ENCODE measurements around the gene SPEN.

The SPEN gene

DNA sequence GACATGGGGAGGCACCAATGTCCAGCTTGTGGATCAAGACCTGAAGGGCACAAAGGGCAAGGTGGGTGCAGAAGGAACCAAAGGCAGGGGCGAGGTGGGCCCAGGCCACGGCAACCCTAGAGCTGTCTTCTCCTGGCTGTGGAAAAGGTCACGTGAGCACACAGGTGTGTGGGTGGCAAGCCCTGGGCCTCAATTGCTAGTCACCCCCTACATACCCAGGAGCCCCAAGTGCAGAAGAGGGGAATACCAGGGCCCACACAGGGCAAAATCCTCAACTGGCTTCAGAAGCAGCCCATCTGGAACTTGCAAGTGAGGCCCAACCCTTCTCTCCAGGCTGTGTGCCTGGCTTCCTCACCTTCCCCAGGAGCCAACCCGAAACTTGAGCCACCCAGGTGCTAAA is 102.8 kb downstream of the SPEN start:
- Histone ChIP-seq H3K4me2 (ENCODE audit: insufficient read depth, low read length) (no peak overlapping the region), H2AFZ (ENCODE audit: low read depth, low read length) (no peak overlapping the region), H3K9ac (ENCODE audit: low read depth, low read length) (no peak overlapping the region), H3K27ac (ENCODE audit: low read length) (no peak overlapping the region), H3K79me2 (ENCODE audit: insufficient read depth, low read length) (peaks cover 79% of the 10 kb centered on the region), H3K4me3 (ENCODE audit: low read depth in 1 of 2, low read length in 2 of 2) (no peak overlapping the region), H3K9me3 (ENCODE audit: insufficient read depth, low read length, severe bottlenecking) (no peaks in the 10 kb centered on the region), H3K4me1 (ENCODE audit: insufficient read depth, low read length) (no peaks in the 10 kb centered on the region), H4K20me1 (ENCODE audit: insufficient read depth, low read length) (peaks cover 90% of the 10 kb centered on the region), H3K36me3 (ENCODE audit: insufficient read depth, low read length) (peaks cover 72% of the 10 kb centered on the region), H3K27me3 (ENCODE audit: insufficient read depth, low read length, poor library complexity) (no peaks in the 10 kb centered on the region)
- no peak for ATAC-seq (ENCODE audit: insufficient read depth, low read depth)
- no peak for TF ChIP-seq EZH2 (IDR thresholded peaks at IDR 0.05; ENCODE audit: borderline replicate concordance, low read depth, low read length, severe bottlenecking)
- TF ChIP-seq, protein P1, sequence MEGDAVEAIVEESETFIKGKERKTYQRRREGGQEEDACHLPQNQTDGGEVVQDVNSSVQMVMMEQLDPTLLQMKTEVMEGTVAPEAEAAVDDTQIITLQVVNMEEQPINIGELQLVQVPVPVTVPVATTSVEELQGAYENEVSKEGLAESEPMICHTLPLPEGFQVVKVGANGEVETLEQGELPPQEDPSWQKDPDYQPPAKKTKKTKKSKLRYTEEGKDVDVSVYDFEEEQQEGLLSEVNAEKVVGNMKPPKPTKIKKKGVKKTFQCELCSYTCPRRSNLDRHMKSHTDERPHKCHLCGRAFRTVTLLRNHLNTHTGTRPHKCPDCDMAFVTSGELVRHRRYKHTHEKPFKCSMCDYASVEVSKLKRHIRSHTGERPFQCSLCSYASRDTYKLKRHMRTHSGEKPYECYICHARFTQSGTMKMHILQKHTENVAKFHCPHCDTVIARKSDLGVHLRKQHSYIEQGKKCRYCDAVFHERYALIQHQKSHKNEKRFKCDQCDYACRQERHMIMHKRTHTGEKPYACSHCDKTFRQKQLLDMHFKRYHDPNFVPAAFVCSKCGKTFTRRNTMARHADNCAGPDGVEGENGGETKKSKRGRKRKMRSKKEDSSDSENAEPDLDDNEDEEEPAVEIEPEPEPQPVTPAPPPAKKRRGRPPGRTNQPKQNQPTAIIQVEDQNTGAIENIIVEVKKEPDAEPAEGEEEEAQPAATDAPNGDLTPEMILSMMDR (IDR thresholded peaks at IDR 0.05; ENCODE audit: borderline replicate concordance, extremely low read depth, low read length, poor library complexity, severe bottlenecking), result no peak
- DNase-seq, result no peak

DNA sequence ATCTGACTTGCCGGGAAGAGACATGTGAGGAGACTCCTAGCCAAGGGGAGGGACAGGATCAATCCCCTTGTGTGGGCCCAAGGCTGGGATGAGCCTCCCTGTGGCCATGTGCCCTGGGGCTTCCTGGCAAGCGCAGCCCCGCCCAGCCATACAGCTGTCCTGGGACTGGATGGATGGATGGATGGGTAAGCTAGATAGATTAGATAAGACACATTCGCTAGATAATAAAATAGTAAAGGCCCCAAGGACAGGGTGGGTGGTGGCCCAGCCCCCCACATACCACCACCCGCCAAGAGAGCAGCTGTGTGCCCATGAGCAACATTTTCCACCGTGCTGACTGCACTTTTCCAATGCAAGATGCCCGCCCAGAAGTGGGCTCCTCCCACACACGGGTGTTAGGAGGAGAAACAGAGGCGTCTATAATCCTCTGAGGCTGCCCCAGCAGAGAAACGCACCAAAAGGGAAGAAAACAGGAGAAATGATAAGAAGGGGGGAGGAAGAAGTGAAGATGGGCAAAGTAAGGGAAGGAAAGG is 103.3 kb downstream of the SPEN start:
- Histone ChIP-seq H4K20me1 (ENCODE audit: insufficient read depth, low read length) (peaks cover 87% of the 10 kb centered on the region), H3K27me3 (ENCODE audit: insufficient read depth, low read length, poor library complexity) (no peaks in the 10 kb centered on the region), H3K36me3 (ENCODE audit: insufficient read depth, low read length) (peaks cover 70% of the 10 kb centered on the region), H2AFZ (ENCODE audit: low read depth, low read length) (no peak overlapping the region), H3K9ac (ENCODE audit: low read depth, low read length) (no peak overlapping the region), H3K9me3 (ENCODE audit: insufficient read depth, low read length, severe bottlenecking) (no peaks in the 10 kb centered on the region), H3K27ac (ENCODE audit: low read length) (no peak overlapping the region), H3K4me2 (ENCODE audit: insufficient read depth, low read length) (no peak overlapping the region), H3K4me3 (ENCODE audit: low read depth in 1 of 2, low read length in 2 of 2) (no peak overlapping the region), H3K4me1 (ENCODE audit: insufficient read depth, low read length) (no peaks in the 10 kb centered on the region), H3K79me2 (ENCODE audit: insufficient read depth, low read length) (peaks cover 82% of the 10 kb centered on the region)
- no peak for DNase-seq
- no peak for TF ChIP-seq EZH2 (IDR thresholded peaks at IDR 0.05; ENCODE audit: borderline replicate concordance, low read depth, low read length, severe bottlenecking)
- TF ChIP-seq, protein P1 (IDR thresholded peaks at IDR 0.05; ENCODE audit: borderline replicate concordance, extremely low read depth, low read length, poor library complexity, severe bottlenecking), result no peak
- no peak for ATAC-seq (ENCODE audit: insufficient read depth, low read depth)

DNA sequence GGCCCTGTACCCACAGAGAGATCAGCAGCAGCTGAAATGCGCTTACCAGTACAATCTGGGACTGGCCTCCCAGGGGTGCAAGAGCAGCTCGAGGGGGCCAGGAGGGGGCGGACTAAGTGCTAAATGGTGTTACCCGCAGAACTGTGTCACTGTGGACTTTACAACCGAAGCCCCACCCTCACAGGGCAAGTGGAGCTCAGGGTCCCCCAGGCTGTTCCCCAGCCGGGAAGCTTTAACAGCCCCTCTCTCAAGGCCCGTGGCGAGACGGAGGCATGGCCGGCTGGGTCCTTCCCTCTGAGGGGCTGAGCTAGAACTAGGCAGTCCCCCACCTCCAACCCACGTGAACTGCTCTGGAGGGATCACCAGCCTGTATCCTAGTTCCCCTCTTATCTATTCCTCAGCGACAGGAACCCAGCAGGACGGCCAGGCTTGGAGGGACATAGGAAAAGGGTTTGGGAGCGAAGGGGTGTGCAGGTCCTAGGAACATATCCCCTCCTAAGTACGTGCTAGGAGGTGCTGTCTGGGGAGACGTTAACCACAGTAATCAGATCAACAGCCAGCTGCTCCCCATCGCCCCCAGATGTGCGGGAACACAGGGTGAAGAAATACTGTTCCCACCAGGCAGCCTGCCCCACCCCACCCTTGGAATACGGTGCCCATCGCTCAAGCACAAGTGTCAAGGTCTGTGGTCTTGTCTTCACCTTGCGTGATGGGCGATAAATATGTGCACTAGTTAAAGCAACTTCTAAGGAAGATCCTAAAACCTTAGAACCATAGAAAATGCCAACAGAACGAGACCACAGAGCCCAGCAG is 104.0 kb downstream of the SPEN start:
- H3K27ac ChIP-seq (ENCODE audit: low read length), result no peak overlapping the region
- no peaks in the 10 kb centered on the region for H3K4me1 ChIP-seq (ENCODE audit: insufficient read depth, low read length)
- H3K4me3 ChIP-seq (ENCODE audit: low read depth in 1 of 2, low read length in 2 of 2), result no peak overlapping the region
- ATAC-seq (ENCODE audit: insufficient read depth, low read depth), result no peak
- H2AFZ ChIP-seq (ENCODE audit: low read depth, low read length), result no peak overlapping the region
- H3K4me2 ChIP-seq (ENCODE audit: insufficient read depth, low read length), result no peak overlapping the region
- TF ChIP-seq EZH2 (IDR thresholded peaks at IDR 0.05; ENCODE audit: borderline replicate concordance, low read depth, low read length, severe bottlenecking), result no peak
- TF ChIP-seq, protein P1 (IDR thresholded peaks at IDR 0.05; ENCODE audit: borderline replicate concordance, extremely low read depth, low read length, poor library complexity, severe bottlenecking), result no peak
- peaks cover 66% of the 10 kb centered on the region for H3K36me3 ChIP-seq (ENCODE audit: insufficient read depth, low read length)
- no peak for DNase-seq
- H4K20me1 ChIP-seq (ENCODE audit: insufficient read depth, low read length), result peaks cover 85% of the 10 kb centered on the region
- H3K27me3 ChIP-seq (ENCODE audit: insufficient read depth, low read length, poor library complexity), result no peaks in the 10 kb centered on the region
- no peak overlapping the region for H3K9ac ChIP-seq (ENCODE audit: low read depth, low read length)
- no peaks in the 10 kb centered on the region for H3K9me3 ChIP-seq (ENCODE audit: insufficient read depth, low read length, severe bottlenecking)
- peaks cover 87% of the 10 kb centered on the region for H3K79me2 ChIP-seq (ENCODE audit: insufficient read depth, low read length)
